Gastroesophageal sphincter (tissue), 4 donors: ENCODE data around the gene NGRN. TPM values are rescaled to one million over a fixed set of nuclear protein-coding genes. Genes with fewer than 3 reads are reported as not detected.
A peak's percentile ranks its signal among the peaks of the same experiment; 100 is the strongest.
"Not testable (repeated sequence)": the region's sequence is repeated elsewhere in the genome, so short reads cannot be mapped to it uniquely, and the experiment has no call there.

Experiments used
- ATAC-seq: fragments of 150-250 bp; one replicate; pipeline ENCODE4 v1.9.1; 2016; ENCODE audit warnings: mild to moderate bottlenecking, moderate library complexity
- H3K27ac ChIP-seq, 4 donors: fragments of 200-600 bp; sonication (generic) in 3 of 4; 1 replicate in 3 of 4; 2 replicates in 1 of 4; pipeline ENCODE4 v1.5.1; 2016 to 2019
- H3K27me3 ChIP-seq: fragments of 200-600 bp; sonication (generic); one replicate; pipeline ENCODE4 v1.5.1; 2019
- H3K36me3 ChIP-seq, 2 donors: fragments of 200-600 bp; sonication (generic); one replicate each; pipeline ENCODE4 v1.5.1; 2019; ENCODE audit warnings: control low read depth in 1 of 2
- H3K4me1 ChIP-seq, 3 donors: fragments of 200-600 bp; sonication (generic); 1 replicate in 2 of 3; 2 replicates in 1 of 3; pipeline ENCODE4 v1.5.1; 2016 to 2019; ENCODE audit warnings: control low read depth in 2 of 3
- H3K4me3 ChIP-seq, 2 donors: fragments of 200-600 bp; sonication (generic); one replicate each; pipeline ENCODE4 v1.5.1; 2019; ENCODE audit warnings: mild to moderate bottlenecking in 1 of 2, moderate library complexity in 1 of 2
- H3K9me3 ChIP-seq, 3 donors: fragments of 200-600 bp; sonication (generic); one replicate each; pipeline ENCODE4 v1.5.1; 2017 to 2019; ENCODE audit warnings: control low read depth in 2 of 3
- EP300 ChIP-seq: sonication (generic); formaldehyde crosslinking; IDR thresholded peaks from one replicate; pipeline ENCODE4 v1.6.1; 2017; ENCODE audit warnings: antibody characterized with exemption, mild to moderate bottlenecking
- POLR2A ChIP-seq, 2 donors: fragments of 450-650 bp; IDR thresholded peaks; one replicate each; pipeline ENCODE4 v1.6.1; 2017; ENCODE audit warnings: antibody characterized with exemption in 2 of 2, mild to moderate bottlenecking in 2 of 2, moderate library complexity in 1 of 2
- POLR2AphosphoS5 ChIP-seq: sonication (generic); formaldehyde crosslinking; IDR thresholded peaks from one replicate; pipeline ENCODE4 v1.6.1; 2017; ENCODE audit warnings: antibody characterized with exemption
- WGBS, 2 donors: methylation state at CpG; one replicate each; pipeline ENCODE4 v1.1.5; 2018; ENCODE audit warnings: low coverage in 1 of 2; 5-methylcytosine and 5-hydroxymethylcytosine counted together
- total RNA-seq, 4 donors: library from RNA; depleted of rRNA; stranded (reverse); fragments of >200 nt; gene quantifications; one replicate each; pipeline ENCODE4 v1.1.0, GENCODE V29; 2016
- TF ChIP-seq, protein P1 (sequence below), 4 experiments: fragments of 200-600 bp in 2 of 4; fragments of 450-650 bp in 2 of 4; sonication (generic) in 1 of 4; IDR thresholded peaks; one replicate each; pipeline ENCODE4 v1.5.1; 2017 to 2019; ENCODE audit warnings: antibody characterized with exemption in 4 of 4, mild to moderate bottlenecking in 2 of 4, moderate library complexity in 2 of 4

NGRN gene
- total RNA-seq, 4 donors from 2014 or later = 127 to 182 (median 151) TPM

DNA sequence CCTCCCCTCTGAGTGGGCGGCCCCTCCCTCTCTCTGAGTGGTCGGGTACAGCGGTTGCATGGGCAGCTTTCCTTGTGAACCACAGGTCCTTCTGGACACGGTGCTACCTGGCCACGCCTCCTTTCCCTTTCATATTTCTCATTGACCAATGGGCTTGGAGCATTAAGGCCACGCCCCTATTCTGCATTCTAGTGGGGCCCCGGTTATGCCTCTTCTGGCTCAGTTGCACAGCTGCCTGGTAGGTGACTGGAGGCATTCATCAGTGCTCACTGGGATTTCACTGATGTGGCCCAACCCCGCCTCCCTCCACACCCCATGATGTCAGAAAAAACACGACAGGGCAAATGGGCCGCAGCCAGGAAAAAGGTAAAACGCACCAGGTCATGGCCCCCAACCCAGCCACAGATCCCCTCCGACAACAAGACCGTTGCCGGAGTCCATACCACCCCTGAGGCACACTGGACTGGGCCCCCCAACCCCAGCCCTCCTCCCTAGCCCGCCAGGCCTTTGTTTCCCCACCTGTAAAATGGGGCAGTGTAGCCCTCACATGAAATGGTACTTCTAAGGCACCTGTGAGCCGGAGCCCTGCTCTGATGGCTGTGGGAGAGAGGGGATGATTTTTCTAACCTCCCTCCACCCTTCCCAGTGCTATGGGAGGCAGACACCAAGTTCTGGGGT lies 26.3 kb downstream of the NGRN start:
- Histone ChIP-seq H3K4me1 (peaks cover 0 to 6% (median 0%) of the 10 kb centered on the region in 3 donors), H3K27me3 (no peaks in the 10 kb centered on the region), H3K4me3 (no peak overlapping the region), H3K9me3 (no peaks in the 10 kb centered on the region), H3K36me3 (no peaks in the 10 kb centered on the region), H3K27ac (no peak overlapping the region)
- WGBS, 2 donors = 83 to 86% methylated on average over 7 to 8 of the region's 16 CpGs
- TF ChIP-seq, protein P1, sequence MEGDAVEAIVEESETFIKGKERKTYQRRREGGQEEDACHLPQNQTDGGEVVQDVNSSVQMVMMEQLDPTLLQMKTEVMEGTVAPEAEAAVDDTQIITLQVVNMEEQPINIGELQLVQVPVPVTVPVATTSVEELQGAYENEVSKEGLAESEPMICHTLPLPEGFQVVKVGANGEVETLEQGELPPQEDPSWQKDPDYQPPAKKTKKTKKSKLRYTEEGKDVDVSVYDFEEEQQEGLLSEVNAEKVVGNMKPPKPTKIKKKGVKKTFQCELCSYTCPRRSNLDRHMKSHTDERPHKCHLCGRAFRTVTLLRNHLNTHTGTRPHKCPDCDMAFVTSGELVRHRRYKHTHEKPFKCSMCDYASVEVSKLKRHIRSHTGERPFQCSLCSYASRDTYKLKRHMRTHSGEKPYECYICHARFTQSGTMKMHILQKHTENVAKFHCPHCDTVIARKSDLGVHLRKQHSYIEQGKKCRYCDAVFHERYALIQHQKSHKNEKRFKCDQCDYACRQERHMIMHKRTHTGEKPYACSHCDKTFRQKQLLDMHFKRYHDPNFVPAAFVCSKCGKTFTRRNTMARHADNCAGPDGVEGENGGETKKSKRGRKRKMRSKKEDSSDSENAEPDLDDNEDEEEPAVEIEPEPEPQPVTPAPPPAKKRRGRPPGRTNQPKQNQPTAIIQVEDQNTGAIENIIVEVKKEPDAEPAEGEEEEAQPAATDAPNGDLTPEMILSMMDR (IDR thresholded peaks at IDR 0.05) = no peak
- TF ChIP-seq EP300 (no peak), POLR2A (IDR thresholded peaks at IDR 0.05) (no peak), POLR2AphosphoS5 (no peak)
- ATAC-seq = no peak

- ATAC-seq, H3K4me3 ChIP-seq, H3K4me1 ChIP-seq, H3K27ac ChIP-seq, H3K9me3 ChIP-seq, H3K36me3 ChIP-seq, H3K27me3 ChIP-seq: not testable (repeated sequence)
- 72 to 77% methylated on average over 5 to 7 of the region's 13 CpGs for WGBS, 2 donors
- TF ChIP-seq, protein P1 (IDR thresholded peaks at IDR 0.05) = peak; percentile 62 to 88 (median 73)
These were observed 27.8 kb downstream of the NGRN start for GRCh38 chr15:90293040-90293810.

- Histone ChIP-seq H3K27me3 (no peaks in the 10 kb centered on the region), H3K36me3 (no peaks in the 10 kb centered on the region), H3K27ac (no peak overlapping the region), H3K4me1 (peaks cover 0 to 6% (median 0%) of the 10 kb centered on the region in 3 donors), H3K4me3 (no peak overlapping the region), H3K9me3 (no peaks in the 10 kb centered on the region)
- no peak for ATAC-seq
- 100% methylated on average over 4 of the region's 6 CpGs; no CpG with 5 or more reads in 1 of the 2 donors for WGBS, 2 donors
- TF ChIP-seq, protein P1 (IDR thresholded peaks at IDR 0.05) = no peak
- no peak for TF ChIP-seq EP300
- no peak for TF ChIP-seq POLR2AphosphoS5
- no peak for TF ChIP-seq POLR2A (IDR thresholded peaks at IDR 0.05)
These were observed 28.7 kb downstream of the NGRN start for GRCh38 chr15:90294159-90294558.

DNA sequence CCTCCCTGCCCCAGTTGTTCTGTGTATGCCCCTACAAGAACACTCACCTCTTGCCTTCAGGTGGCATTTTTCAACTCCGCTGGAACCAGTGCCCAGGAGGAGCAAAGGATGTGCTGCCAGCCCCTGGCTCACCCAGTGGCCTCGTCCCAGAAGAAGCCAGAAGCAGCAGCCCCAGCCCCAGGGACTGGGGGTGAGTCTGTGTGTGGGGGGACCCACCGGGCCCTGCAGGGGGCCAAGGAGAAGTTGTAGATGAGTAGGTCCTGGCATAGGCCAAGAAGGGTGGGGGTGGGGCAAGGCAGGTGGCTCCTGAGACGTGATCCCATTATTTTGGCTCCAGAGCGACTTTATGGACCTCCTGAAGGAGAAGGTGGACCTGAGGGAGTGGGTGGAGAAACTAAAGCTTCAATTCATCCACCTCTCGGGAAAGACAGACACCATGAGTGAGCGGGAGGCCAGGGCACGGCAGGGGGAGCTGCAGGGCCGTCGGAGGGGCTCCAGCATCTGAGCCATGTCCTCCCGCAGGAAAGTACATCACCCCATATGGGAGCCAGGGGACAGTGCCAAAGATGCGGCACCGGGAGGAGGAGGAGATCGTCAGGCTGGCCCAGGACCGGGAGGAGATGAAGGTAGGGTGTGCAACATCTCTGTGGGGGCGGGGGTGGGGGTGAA lies 29.3 kb downstream of the NGRN start:
- Histone ChIP-seq H3K4me3 (no peak overlapping the region), H3K27ac (no peak overlapping the region), H3K27me3 (no peaks in the 10 kb centered on the region), H3K4me1 (peaks cover 0 to 6% (median 0%) of the 10 kb centered on the region in 3 donors), H3K36me3 (no peaks in the 10 kb centered on the region), H3K9me3 (no peaks in the 10 kb centered on the region)
- 59% methylated on average over 6 of the region's 16 CpGs; no CpG with 5 or more reads in 1 of the 2 donors for WGBS, 2 donors
- TF ChIP-seq, protein P1 (IDR thresholded peaks at IDR 0.05) = no peak
- TF ChIP-seq POLR2A (IDR thresholded peaks at IDR 0.05) = no peak
- TF ChIP-seq POLR2AphosphoS5 = no peak
- no peak for TF ChIP-seq EP300
- no peak for ATAC-seq
